ENCODE measurements around the gene EBP.
"Not testable (repeated sequence)": the region's sequence is repeated elsewhere in the genome, so short reads cannot be mapped to it uniquely, and the experiment has no call there.

The EBP gene

GRCh38 chrX:48496660-48497059, 24.9 kb upstream of the EBP start:
- no peak for DNase-seq

DNA sequence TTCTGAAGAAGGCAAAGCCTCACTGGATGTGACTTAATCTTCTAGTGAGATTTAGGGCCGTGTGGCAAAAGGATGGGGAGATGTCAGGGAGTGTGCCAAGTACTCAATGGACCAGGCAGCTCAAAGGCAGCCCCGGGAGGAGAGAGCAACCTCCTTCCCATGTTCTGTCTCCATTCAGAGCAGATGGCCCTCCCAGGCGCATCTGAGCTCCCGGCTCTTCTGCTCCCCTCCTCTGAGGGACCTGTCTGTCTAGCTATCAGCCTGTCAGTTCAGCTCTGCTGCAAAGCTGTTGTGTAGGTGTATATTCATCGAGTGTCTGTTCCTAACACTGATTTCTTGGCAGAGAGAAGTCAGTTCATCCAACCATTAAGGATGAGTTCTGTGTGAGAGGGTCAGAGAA, 23.7 kb upstream of the EBP start:
- no peak for DNase-seq

- no peak for DNase-seq
Measured at GRCh38 chrX:48498374-48498809, 23.2 kb upstream of the EBP start.

- no peak for DNase-seq
Measured at GRCh38 chrX:48504261-48504660, 17.3 kb upstream of the EBP start.

- DNase-seq = no peak
Measured at GRCh38 chrX:48505481-48505880, 16.1 kb upstream of the EBP start.

DNA sequence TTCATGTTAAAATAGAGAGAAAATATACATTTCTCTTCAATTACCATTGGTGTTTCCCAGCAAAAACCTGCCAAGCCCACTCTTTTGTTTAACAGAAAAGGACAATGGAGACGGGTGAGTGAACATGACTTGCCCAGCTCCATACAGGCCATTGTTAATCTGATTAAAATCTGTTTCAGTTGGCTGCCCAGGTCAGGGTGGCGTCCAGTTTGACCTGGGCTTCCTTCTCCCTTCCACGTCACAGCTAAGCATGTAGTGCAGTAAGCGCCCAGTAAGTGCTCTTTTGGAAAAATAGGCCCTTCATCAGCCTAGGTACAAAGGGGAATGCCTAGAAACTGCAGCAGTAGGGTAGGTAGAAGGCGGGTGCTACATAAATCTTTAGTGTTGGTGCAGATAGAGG, 14.4 kb upstream of the EBP start:
- DNase-seq = no peak

GRCh38 chrX:48508400-48509244, 13.0 kb upstream of the EBP start, which contains the start of gene PORCN:
Gene PORCN (plus strand): TSS chrX:48508992. CDS start chrX:48509821, 829 bp downstream.
- peak; percentile 24 for DNase-seq

GRCh38 chrX:48509245-48509590, 12.4 kb upstream of the EBP start:
- DNase-seq = no peak

DNA sequence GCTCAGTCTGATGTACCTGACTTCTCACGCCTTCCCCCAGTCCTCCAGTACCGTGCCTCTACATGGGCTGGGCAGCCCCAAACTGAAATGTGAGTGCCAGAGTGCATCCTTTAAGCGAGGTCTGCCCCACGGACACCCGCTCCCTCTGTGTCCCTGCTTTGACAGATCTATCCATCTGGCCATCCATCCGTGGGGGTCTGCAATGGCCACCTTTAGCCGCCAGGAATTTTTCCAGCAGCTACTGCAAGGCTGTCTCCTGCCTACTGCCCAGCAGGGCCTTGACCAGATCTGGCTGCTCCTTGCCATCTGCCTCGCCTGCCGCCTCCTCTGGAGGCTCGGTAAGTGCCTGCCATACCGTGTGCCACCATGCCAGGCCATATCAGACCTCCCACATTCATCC, 12.0 kb upstream of the EBP start:
- DNase-seq = no peak

DNA sequence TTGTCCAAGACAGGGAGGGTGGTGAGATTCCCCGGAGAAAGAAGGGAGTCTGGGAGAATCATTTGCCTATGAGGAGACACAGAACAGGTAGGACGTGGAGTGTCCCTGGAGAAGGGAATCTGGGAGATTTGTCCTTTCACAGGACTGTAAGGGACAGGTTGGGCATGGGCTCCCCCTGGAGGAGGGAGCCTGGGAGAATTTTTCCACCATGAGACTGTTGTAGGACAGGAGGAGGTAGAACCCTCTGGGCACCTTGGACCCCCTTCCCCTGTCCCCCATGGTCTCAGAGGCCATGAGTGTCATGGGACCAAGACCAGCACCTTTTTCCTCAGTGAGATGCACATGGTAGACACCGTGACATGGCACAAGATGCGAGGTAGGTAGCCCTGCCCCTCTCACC, 10.0 kb upstream of the EBP start:
- DNase-seq = no peak

DNA sequence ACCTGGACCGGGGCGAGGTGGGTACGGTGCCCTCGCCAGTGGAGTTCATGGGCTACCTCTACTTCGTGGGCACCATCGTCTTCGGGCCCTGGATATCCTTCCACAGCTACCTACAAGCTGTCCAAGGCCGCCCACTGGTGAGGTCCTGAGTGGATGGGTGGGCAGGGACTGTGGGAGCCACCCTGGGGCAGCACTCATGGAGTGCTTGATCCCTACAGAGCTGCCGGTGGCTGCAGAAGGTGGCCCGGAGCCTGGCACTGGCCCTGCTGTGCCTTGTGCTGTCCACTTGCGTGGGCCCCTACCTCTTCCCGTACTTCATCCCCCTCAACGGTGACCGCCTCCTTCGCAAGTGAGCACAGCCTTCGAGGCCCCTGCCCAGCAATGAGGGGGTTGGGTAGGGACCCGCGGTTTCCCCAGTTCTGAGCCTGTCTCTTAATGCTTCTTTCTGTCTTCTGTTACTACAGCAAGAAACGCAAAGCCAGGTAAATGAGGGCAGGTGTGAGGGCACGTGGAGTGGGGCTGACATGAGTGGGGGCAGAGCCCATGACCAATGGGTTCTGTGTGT, 9.2 kb upstream of the EBP start:
- no peak for DNase-seq

GRCh38 chrX:48513670-48514069, 7.9 kb upstream of the EBP start:
- no peak for DNase-seq

DNA sequence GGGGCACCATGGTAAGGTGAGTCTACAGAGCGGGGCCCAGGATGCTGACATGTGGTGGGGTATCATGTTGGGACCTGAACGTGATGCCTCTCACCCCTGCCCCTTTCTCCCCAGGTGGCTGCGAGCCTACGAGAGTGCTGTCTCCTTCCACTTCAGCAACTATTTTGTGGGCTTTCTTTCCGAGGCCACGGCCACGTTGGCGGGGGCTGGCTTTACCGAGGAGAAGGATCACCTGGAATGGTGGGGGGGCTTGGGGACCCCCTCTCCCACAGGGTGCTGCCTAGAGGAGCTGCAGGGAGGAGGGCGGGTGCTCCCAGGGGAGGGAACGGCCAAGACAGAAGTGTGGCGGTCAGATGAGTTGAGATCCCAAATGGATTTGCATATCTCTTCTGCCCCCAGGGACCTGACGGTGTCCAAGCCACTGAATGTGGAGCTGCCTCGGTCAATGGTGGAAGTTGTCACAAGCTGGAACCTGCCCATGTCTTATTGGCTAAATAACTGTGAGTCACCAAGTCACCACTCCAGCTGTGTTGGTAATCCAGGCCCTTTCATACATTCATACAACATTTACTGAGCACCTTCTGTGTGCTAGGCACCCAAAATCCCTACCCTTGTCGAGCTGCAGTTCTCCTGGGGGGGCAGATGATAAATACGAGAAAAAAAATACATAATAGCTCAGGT, 7.3 kb upstream of the EBP start:
- no peak for DNase-seq

DNA sequence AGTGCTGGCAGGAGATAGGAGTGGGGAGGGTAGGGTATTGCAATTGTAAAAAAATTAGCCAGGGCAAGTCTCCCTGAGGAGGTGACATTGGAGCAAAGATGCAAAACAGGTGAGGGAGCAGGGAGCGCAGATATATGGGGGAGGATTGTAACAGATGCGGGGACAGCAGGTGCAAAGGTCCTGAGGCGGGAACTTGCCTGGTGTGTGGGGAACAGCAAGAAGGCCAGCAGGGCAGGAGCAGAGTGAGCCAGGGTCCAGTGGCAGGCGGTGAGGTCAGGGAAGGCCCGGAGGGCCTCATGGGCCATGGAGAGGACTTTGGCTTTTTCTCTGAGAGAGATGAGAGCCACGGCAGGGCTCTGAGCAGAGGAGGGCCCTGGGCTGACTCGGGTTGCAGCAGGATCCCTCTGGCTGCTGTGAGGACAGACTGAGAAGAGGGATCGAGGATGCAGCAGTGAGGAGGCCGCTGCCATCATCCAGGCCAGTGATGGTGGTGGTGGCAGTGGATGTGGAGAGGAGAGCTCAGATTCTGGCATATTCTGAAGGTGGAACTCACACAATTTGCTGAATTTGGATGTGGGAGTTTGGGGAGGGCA, 6.6 kb upstream of the EBP start:
- DNase-seq = no peak

- DNase-seq = no peak
Measured at GRCh38 chrX:48515842-48516241, 5.8 kb upstream of the EBP start.

- no peak for DNase-seq
Measured at GRCh38 chrX:48516285-48516684, 5.3 kb upstream of the EBP start.

- no peak for DNase-seq
Measured at GRCh38 chrX:48516987-48517386, 4.6 kb upstream of the EBP start.

DNA sequence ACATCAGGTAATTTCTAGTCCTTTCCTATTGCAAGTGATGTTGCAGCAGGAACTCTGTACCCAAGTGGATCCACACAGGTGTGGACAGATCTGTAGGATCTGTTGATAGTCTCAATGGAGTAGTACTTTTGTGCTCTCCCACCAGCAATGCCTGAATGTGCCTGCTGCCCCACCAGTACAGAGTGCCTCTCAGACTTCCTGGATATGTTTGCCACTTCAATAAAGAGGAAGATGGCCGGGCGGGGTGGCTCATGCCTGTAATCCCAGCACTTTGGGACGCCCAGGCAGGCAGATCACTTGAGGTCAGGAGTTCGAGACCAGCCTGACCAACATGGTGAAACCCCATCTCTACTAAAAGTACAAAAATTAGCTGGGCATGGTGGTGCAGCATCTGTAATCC, 2.1 kb upstream of the EBP start:
- not testable (repeated sequence) for DNase-seq

DNA sequence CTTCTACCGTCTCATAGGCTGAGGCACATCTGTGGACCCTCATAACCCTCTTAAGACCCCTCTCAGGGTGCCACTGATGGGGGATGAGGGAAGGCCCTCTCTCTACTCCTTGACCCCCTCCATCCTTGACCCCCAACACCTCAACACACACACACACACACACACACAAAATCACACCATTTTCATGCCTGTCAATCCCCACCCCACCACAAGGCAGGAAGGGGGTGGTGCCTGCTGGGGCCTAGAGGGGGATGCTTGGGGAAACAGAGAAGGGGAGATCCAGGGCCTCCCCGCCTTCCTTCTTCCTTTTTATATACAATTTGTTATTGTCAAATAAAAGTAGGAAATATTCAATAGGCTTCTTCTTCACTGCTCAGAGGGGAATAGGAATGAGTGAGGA, 1.2 kb upstream of the EBP start:
- no peak for DNase-seq

DNA sequence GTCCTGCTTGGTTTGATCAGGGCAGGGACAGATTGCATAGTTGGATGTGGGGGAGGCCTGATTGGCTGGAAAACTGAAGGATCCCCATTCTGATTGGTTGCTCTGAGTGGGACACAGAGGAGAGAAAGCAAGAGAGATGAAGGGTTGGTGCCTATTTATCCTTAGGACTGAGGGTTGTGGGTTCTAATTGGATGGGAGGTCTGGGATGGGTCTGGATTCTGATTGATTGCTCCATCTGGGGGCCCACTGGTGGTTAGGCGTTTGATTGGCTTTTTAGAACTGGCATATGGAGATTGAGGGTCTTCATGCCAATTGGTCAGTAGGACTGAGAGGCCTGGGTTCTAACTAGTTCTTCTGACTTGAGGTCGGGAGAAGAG, 644 bp upstream of the EBP start:
- DNase-seq = no peak

GRCh38 chrX:48522291-48522690, 683 bp downstream of the EBP start:
- DNase-seq = no peak

DNA sequence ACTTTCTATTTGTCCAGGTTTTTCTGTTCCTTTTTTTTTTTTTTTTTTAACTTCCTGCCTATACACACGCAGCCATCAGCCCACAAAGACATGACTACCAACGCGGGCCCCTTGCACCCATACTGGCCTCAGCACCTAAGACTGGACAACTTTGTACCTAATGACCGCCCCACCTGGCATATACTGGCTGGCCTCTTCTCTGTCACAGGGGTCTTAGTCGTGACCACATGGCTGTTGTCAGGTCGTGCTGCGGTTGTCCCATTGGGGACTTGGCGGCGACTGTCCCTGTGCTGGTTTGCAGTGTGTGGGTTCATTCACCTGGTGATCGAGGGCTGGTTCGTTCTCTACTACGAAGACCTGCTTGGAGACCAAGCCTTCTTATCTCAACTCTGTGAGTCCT, 2.1 kb downstream of the EBP start:
- DNase-seq = no peak

DNA sequence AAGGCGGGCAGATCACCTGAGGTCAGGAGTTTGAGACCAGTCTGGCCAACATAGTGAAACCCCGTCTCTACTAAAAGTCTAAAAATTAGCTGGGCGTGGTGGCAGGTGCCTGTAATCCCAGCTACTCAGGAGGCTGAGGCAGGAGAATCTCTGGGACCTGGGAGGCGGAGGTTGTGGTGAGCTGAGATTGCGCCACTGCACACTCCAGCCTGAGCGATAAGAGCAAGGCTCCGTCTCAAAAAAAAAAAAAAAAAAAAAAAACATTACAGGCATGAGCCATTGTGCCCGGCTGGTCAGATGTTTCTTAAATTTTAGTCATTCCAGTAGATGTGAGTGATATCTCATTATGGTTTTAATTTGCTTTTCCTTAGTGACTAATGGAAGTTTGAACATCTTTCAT, 4.2 kb downstream of the EBP start:
- DNase-seq = not testable (repeated sequence)

GRCh38 chrX:48530736-48531135, 9.1 kb downstream of the EBP start:
- no peak for DNase-seq

Data from KG1 (cell line).